ENCODE results near the gene PAGR1.

The PAGR1 gene

DNA sequence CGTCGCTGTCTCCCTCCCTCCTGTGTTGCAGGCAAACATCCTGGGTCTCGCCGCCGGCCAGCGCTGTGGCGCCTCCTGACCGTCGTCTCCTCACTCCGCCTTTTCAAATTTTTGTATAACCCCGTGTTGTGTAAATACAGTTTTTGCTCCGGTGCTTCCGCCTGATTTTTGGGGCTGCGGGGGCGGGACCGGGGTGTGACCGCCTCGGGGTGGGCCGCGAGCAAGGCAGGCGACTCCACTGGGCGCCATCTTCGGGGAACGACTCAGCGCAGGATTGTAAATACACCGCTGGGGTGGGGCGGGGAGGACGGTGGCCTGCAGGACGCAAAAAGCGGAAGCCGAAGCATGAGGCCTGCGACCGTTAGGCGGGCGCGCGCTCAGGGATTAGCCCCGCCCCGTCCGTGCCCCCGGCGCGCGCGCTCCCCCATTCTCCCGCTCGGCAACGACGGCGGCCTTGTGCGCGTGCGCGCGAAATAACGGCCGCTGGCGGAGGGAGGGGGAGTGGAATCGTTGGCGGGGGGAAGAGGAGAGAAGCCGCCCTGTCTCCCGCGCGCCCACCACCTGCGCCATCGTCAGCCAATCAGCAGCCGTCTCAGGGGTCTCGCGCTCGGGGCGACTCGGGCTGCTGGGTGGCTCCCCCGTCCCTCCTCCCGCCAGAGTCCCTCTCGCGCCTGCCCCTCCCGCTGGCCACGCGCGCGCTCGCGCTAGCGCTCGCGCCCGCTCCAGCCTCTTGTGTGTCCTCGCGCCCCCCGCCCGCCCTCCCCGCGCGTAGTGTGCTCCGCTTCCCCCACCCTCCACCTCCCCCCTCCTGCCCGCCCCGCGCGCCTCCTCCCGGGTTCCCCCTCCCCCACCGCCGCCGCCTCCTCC is 10.5 kb upstream of the PAGR1 start:
- peak overlapping the region; percentile 100 for H3K4me3 Mint-ChIP-seq
- peaks cover 12% of the 10 kb centered on the region for H3K36me3 Mint-ChIP-seq
- ATAC-seq (ENCODE audit: low read depth) (peak; percentile 75), DNase-seq (ENCODE audit: low spot score in 2 of 2) (peak; percentile 91 to 96)
- peak overlapping the region; percentile 98 for H3K27ac Mint-ChIP-seq
- H3K27me3 Mint-ChIP-seq: no peaks in the 10 kb centered on the region
- H3K4me1 Mint-ChIP-seq: peaks cover 33% of the 10 kb centered on the region
- no peaks in the 10 kb centered on the region for H3K9me3 Mint-ChIP-seq

- peak; percentile 7 for ATAC-seq (ENCODE audit: low read depth)
- peak; percentile 49 to 55 for DNase-seq (ENCODE audit: low spot score in 2 of 2)
- no peaks in the 10 kb centered on the region for H3K27me3 Mint-ChIP-seq
Measured at GRCh38 chr16:29806099-29806579, 9.8 kb upstream of the PAGR1 start, which contains the start of gene MAZ. TSS of gene MAZ (plus strand) at chr16:29806529. CDS start at chr16:29806702, 173 bp downstream.

GRCh38 chr16:29806641-29807425 is 9.1 kb upstream of the PAGR1 start:
- H3K27me3 Mint-ChIP-seq: peaks cover 3% of the 10 kb centered on the region
- peaks cover 45% of the 10 kb centered on the region for H3K4me1 Mint-ChIP-seq
- H3K27ac Mint-ChIP-seq: peak overlapping the region; percentile 89
- peak overlapping the region; percentile 84 for H3K4me3 Mint-ChIP-seq
- DNase-seq (ENCODE audit: low spot score in 2 of 2) (peak in 1 of 2 donors; percentile 62), ATAC-seq (ENCODE audit: low read depth) (no peak)
- peaks cover 8% of the 10 kb centered on the region for H3K36me3 Mint-ChIP-seq
- H3K9me3 Mint-ChIP-seq: no peaks in the 10 kb centered on the region

More at GRCh38 chr16:29806099-29806579, 9.8 kb upstream of the PAGR1 start, which contains the start of gene MAZ:
- Mint-ChIP-seq H3K4me1 (peaks cover 40% of the 10 kb centered on the region), H3K4me3 (peak within 1 kb of the TSS; percentile 100), H3K36me3 (peaks cover 12% of the 10 kb centered on the region), H3K9me3 (no peaks in the 10 kb centered on the region), H3K27ac (peak within 1 kb of the TSS; percentile 98)

- no peaks in the 10 kb centered on the region for H3K9me3 Mint-ChIP-seq
- H3K4me3 Mint-ChIP-seq: peak overlapping the region; percentile 84
- peak; percentile 44 for ATAC-seq (ENCODE audit: low read depth)
- peaks cover 3% of the 10 kb centered on the region for H3K27me3 Mint-ChIP-seq
- peak; percentile 73 to 76 for DNase-seq (ENCODE audit: low spot score in 2 of 2)
- peak overlapping the region; percentile 89 for H3K27ac Mint-ChIP-seq
- H3K36me3 Mint-ChIP-seq: peaks cover 8% of the 10 kb centered on the region
- peaks cover 48% of the 10 kb centered on the region for H3K4me1 Mint-ChIP-seq
Measured at GRCh38 chr16:29807426-29808218, 8.3 kb upstream of the PAGR1 start.

- H3K4me1 Mint-ChIP-seq: peaks cover 47% of the 10 kb centered on the region
- H3K36me3 Mint-ChIP-seq: peaks cover 8% of the 10 kb centered on the region
- H3K27me3 Mint-ChIP-seq: peaks cover 3% of the 10 kb centered on the region
- peak overlapping the region; percentile 84 for H3K4me3 Mint-ChIP-seq
- DNase-seq (ENCODE audit: low spot score in 2 of 2): no peak
- H3K27ac Mint-ChIP-seq: peak overlapping the region; percentile 89
- no peaks in the 10 kb centered on the region for H3K9me3 Mint-ChIP-seq
- ATAC-seq (ENCODE audit: low read depth): no peak
Measured at GRCh38 chr16:29808219-29808900, 7.6 kb upstream of the PAGR1 start.

GRCh38 chr16:29809031-29809747 is 6.8 kb upstream of the PAGR1 start:
- Mint-ChIP-seq H3K36me3 (peaks cover 8% of the 10 kb centered on the region), H3K27ac (no peak overlapping the region), H3K4me1 (peaks cover 43% of the 10 kb centered on the region), H3K27me3 (peaks cover 3% of the 10 kb centered on the region), H3K9me3 (no peaks in the 10 kb centered on the region), H3K4me3 (peak overlapping the region; percentile 84)
- DNase-seq (ENCODE audit: low spot score in 2 of 2) (no peak), ATAC-seq (ENCODE audit: low read depth) (no peak)

- Mint-ChIP-seq H3K27me3 (peaks cover 3% of the 10 kb centered on the region), H3K4me3 (peak overlapping the region; percentile 92), H3K27ac (no peak overlapping the region), H3K9me3 (no peaks in the 10 kb centered on the region), H3K4me1 (peaks cover 43% of the 10 kb centered on the region), H3K36me3 (peaks cover 8% of the 10 kb centered on the region)
- no peak for ATAC-seq (ENCODE audit: low read depth)
- no peak for DNase-seq (ENCODE audit: low spot score in 2 of 2)
Measured at GRCh38 chr16:29809850-29810698, 5.9 kb upstream of the PAGR1 start.

- ATAC-seq (ENCODE audit: low read depth): no peak
- Mint-ChIP-seq H3K4me3 (peak overlapping the region; percentile 92), H3K4me1 (peaks cover 42% of the 10 kb centered on the region)
Measured at GRCh38 chr16:29810699-29811169, 5.2 kb upstream of the PAGR1 start.

GRCh38 chr16:29811170-29811895 is 4.6 kb upstream of the PAGR1 start:
- ATAC-seq (ENCODE audit: low read depth): peak; percentile 11

More at GRCh38 chr16:29810699-29811169, 5.2 kb upstream of the PAGR1 start:
- peaks cover 3% of the 10 kb centered on the region for H3K27me3 Mint-ChIP-seq
- H3K27ac Mint-ChIP-seq: no peak overlapping the region
- no peaks in the 10 kb centered on the region for H3K9me3 Mint-ChIP-seq
- DNase-seq (ENCODE audit: low spot score in 2 of 2): no peak
- H3K36me3 Mint-ChIP-seq: peaks cover 8% of the 10 kb centered on the region

DNA sequence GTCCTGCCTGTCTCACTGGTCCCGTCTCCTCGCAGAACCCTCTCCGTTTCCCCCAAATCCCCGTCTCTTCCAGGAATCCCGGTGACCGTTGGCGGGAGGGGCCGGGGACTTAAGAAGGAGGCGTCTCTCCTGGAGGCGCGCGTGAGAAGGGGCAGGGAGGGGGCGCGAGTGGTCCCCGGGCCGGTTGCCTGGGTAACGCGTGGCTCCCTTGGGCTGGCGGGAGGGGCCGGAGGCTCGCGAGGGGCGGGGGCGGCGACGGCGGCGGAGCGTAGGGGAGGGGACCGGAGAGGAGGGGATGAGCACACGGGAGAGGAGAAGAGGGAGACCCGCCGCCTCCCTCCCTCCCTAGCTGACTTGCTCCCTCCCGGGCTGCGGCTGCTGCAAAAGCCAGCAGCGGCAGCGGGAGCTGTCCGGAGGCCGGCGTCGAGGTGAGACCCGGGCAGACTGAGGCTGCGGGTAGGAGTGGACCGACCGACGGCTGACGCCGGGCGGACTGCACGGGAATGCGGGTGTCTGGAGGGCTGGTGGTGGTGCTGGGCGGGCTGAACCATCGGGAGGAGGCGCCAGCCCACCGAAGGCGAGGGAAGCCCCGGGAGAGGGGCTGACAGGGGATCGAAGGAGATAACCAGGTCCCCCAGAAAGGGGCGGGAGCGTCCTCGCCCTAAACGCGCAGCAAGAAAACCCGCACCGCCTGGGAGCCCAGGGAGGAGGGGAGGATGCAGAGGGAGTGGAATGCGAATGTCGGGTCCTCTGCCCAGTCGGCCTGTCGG is 3.9 kb upstream of the PAGR1 start, which contains the start of gene PRRT2:
Gene PRRT2, plus strand, starts transcription at position 298 of the 770 bp plus-strand sequence. CDS start 862 bp downstream, outside the sequence.
- ATAC-seq (ENCODE audit: low read depth): no peak
- Mint-ChIP-seq H3K4me1 (peaks cover 45% of the 10 kb centered on the region), H3K36me3 (peaks cover 8% of the 10 kb centered on the region), H3K9me3 (no peaks in the 10 kb centered on the region), H3K27me3 (peaks cover 3% of the 10 kb centered on the region), H3K4me3 (peak within 1 kb of the TSS; percentile 92), H3K27ac (peak within 1 kb of the TSS; percentile 35)
- peak in 1 of 2 donors; percentile 40 for DNase-seq (ENCODE audit: low spot score in 2 of 2)

More at GRCh38 chr16:29811170-29811895, 4.6 kb upstream of the PAGR1 start:
- peaks cover 8% of the 10 kb centered on the region for H3K36me3 Mint-ChIP-seq
- peaks cover 3% of the 10 kb centered on the region for H3K27me3 Mint-ChIP-seq
- H3K4me3 Mint-ChIP-seq: peak overlapping the region; percentile 92
- H3K4me1 Mint-ChIP-seq: peaks cover 42% of the 10 kb centered on the region
- DNase-seq (ENCODE audit: low spot score in 2 of 2): peak in 1 of 2 donors; percentile 51
- H3K9me3 Mint-ChIP-seq: no peaks in the 10 kb centered on the region
- peak overlapping the region; percentile 35 for H3K27ac Mint-ChIP-seq
